HEK293 (cell line): Measurements from ENCODE around the gene SYNJ2.
A peak's percentile ranks its signal among the peaks of the same experiment; 100 is the strongest.

Experiments used
- CTCF ChIA-PET: fragments of 350-600 bp; formaldehyde crosslinking; extraction: SDS; loops from one replicate; lab custom pipeline; 2021; ENCODE audit warnings: antibody characterized with exemption; lab: Yijun Ruan, JAX
- POLR2A ChIA-PET: fragments of 300-600 bp; formaldehyde crosslinking; extraction: SDS; loops from one replicate; lab custom pipeline; 2020; ENCODE audit warnings: antibody characterized with exemption, inconsistent platforms; lab: Yijun Ruan, JAX
- H3K27ac ChIP-seq: fragments of 200-500 bp; sonication (Bioruptor generic); 2 replicates; pipeline ENCODE4 v1.5.1; 2014; ENCODE audit warnings: low read depth, low read length, control low read depth, inconsistent platforms; ENCODE audit errors: extremely low read depth
- H3K36me3 ChIP-seq, 2 experiments: fragments of 200-500 bp in 1 of 2; sonication (Bioruptor generic) in 1 of 2; 1 replicate in 1 of 2; 2 replicates in 1 of 2; pipeline ENCODE4 v1.5.1; 2014 to 2017; ENCODE audit warnings: inconsistent platforms in 2 of 2, low read length in 2 of 2; ENCODE audit not compliant: control insufficient read depth in 2 of 2, insufficient read depth in 1 of 2
- H3K4me1 ChIP-seq: fragments of 200-500 bp; sonication (Bioruptor generic); 2 replicates; pipeline ENCODE4 v1.5.1; 2014; ENCODE audit warnings: mild to moderate bottlenecking, low read length, inconsistent platforms; ENCODE audit not compliant: control insufficient read depth, insufficient read depth
- H3K4me3 ChIP-seq: 2 replicates; pipeline ENCODE4 v1.5.1; 2011; ENCODE audit warnings: low read depth, mild to moderate bottlenecking, control low read depth, low read length, moderate library complexity
- H3K9me3 ChIP-seq: fragments of 200-500 bp; sonication (Bioruptor generic); 2 replicates; pipeline ENCODE4 v1.5.1; 2014; ENCODE audit warnings: low read depth, low read length, inconsistent platforms; ENCODE audit not compliant: control insufficient read depth, insufficient read depth
- BCL11B ChIP-seq: fragments of 450-650 bp; formaldehyde crosslinking; IDR thresholded peaks from 2 replicates; pipeline ENCODE4 v1.5.1; 2016; ENCODE audit warnings: low read depth, missing biosample characterization, missing genetic modification characterization
- SCRT1 ChIP-seq: fragments of 450-650 bp; formaldehyde crosslinking; IDR thresholded peaks from 2 replicates; pipeline ENCODE4 v1.5.1; 2016; ENCODE audit warnings: missing biosample characterization, missing genetic modification characterization, borderline replicate concordance
- SCRT2 ChIP-seq: fragments of 450-650 bp; formaldehyde crosslinking; IDR thresholded peaks from 2 replicates; pipeline ENCODE4 v1.5.1; 2016; ENCODE audit warnings: missing biosample characterization, missing genetic modification characterization
- ZBTB17 ChIP-seq: fragments of 450-650 bp; formaldehyde crosslinking; IDR thresholded peaks from 2 replicates; pipeline ENCODE4 v1.5.1; 2016; ENCODE audit warnings: missing biosample characterization, missing genetic modification characterization
- ZFHX2 ChIP-seq: fragments of 450-650 bp; formaldehyde crosslinking; conservative IDR thresholded peaks from 2 replicates; pipeline ENCODE4 v1.5.1; 2016; ENCODE audit warnings: missing biosample characterization, missing genetic modification characterization
- ZIC2 ChIP-seq: fragments of 450-650 bp; formaldehyde crosslinking; IDR thresholded peaks from 2 replicates; pipeline ENCODE4 v1.5.1; 2016; ENCODE audit warnings: missing biosample characterization, missing genetic modification characterization
- ZNF114 ChIP-seq: fragments of 450-650 bp; formaldehyde crosslinking; IDR thresholded peaks from 2 replicates; pipeline ENCODE4 v1.5.0; 2017; ENCODE audit warnings: missing biosample characterization, missing genetic modification characterization
- ZNF184 ChIP-seq: fragments of 450-650 bp; IDR thresholded peaks from 2 replicates; pipeline ENCODE4 v1.5.1; 2018; ENCODE audit warnings: missing biosample characterization, mild to moderate bottlenecking, missing genetic modification characterization
- ZNF274 ChIP-seq, 2 experiments: fragments of 200-500 bp in 1 of 2; fragments of 450-650 bp in 1 of 2; sonication (Bioruptor generic) in 1 of 2; formaldehyde crosslinking in 1 of 2; IDR thresholded peaks; 2 replicates each; pipeline versions ENCODE4 v1.5.1 to v1.6.1; 2014 to 2016; ENCODE audit warnings: borderline replicate concordance in 1 of 2, inconsistent platforms in 1 of 2, low read length in 1 of 2, missing biosample characterization in 1 of 2, missing genetic modification characterization in 1 of 2
- ZNF341 ChIP-seq: fragments of 450-650 bp; formaldehyde crosslinking; IDR thresholded peaks from 2 replicates; pipeline ENCODE4; 2016; ENCODE audit warnings: low read depth, missing biosample characterization, missing genetic modification characterization
- ZNF623 ChIP-seq: fragments of 450-650 bp; formaldehyde crosslinking; IDR thresholded peaks from 2 replicates; pipeline ENCODE4 v1.5.1; 2016; ENCODE audit warnings: missing biosample characterization, missing genetic modification characterization
- ZNF658 ChIP-seq: fragments of 450-650 bp; formaldehyde crosslinking; IDR thresholded peaks from 2 replicates; pipeline ENCODE4; 2016; ENCODE audit warnings: missing biosample characterization, missing genetic modification characterization
- TF ChIP-seq, protein P1 (sequence below): fragments of 450-650 bp; formaldehyde crosslinking; IDR thresholded peaks from 2 replicates; pipeline ENCODE4 v1.5.1; 2016; ENCODE audit warnings: missing biosample characterization, missing genetic modification characterization, borderline replicate concordance
- TF ChIP-seq, protein P2 (sequence below): fragments of 450-650 bp; formaldehyde crosslinking; IDR thresholded peaks from 2 replicates; pipeline ENCODE4 v1.5.1; 2016; ENCODE audit warnings: missing biosample characterization, missing genetic modification characterization
- TF ChIP-seq, protein P3 (sequence below): fragments of 450-650 bp; formaldehyde crosslinking; IDR thresholded peaks from 2 replicates; pipeline ENCODE4 v1.5.1; 2016; ENCODE audit warnings: missing biosample characterization, missing genetic modification characterization, borderline replicate concordance
- TF ChIP-seq, protein P4 (sequence below): fragments of 450-650 bp; formaldehyde crosslinking; IDR thresholded peaks from 2 replicates; pipeline ENCODE4 v1.5.1; 2016; ENCODE audit warnings: missing biosample characterization, missing genetic modification characterization

The SYNJ2 gene

DNA sequence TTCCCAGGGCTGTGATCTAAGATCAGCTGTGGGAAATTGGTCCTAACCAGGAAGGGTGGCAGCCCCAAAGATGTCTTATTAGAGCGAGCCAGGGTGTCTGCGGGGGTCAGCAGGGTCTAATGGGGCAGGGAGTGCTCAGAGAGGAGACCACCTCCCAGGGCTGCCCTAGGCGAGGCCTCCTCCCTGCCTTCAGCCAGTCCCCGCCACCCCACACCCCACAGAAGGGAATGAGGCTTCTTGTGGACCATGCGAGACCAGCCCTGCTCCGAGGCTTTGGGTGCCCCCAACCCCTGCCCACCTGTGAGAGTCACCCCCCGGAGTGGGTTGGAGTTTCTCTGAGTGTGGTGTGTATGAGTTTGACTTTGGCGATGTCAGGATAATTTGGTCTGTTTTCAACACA, 37.8 kb downstream of the SYNJ2 start (continued):
- no peak for TF ChIP-seq ZNF184 (tag by site-specific recombination)

DNA sequence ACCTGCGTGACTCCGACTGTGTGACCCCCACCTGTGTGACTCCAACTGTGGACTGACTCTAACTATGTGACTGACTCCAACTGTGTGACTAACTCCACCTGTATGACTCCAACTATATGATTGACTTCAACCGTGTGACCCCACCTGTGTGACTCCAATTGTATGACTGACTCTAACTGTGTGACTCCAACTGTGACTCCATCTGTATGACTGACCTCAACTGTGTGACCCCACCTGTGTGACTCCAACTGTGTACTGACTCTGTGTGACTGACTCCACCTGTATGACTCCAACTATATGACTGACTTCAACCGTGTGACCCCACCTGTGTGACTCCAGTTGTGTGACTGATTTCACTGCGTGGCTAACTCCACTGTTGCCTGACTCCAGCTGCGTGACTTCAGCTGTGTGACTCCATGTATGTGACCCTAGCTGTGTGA, 38.6 kb downstream of the SYNJ2 start:
- CTCF ChIA-PET = no interaction called here
- TF ChIP-seq, protein P1, sequence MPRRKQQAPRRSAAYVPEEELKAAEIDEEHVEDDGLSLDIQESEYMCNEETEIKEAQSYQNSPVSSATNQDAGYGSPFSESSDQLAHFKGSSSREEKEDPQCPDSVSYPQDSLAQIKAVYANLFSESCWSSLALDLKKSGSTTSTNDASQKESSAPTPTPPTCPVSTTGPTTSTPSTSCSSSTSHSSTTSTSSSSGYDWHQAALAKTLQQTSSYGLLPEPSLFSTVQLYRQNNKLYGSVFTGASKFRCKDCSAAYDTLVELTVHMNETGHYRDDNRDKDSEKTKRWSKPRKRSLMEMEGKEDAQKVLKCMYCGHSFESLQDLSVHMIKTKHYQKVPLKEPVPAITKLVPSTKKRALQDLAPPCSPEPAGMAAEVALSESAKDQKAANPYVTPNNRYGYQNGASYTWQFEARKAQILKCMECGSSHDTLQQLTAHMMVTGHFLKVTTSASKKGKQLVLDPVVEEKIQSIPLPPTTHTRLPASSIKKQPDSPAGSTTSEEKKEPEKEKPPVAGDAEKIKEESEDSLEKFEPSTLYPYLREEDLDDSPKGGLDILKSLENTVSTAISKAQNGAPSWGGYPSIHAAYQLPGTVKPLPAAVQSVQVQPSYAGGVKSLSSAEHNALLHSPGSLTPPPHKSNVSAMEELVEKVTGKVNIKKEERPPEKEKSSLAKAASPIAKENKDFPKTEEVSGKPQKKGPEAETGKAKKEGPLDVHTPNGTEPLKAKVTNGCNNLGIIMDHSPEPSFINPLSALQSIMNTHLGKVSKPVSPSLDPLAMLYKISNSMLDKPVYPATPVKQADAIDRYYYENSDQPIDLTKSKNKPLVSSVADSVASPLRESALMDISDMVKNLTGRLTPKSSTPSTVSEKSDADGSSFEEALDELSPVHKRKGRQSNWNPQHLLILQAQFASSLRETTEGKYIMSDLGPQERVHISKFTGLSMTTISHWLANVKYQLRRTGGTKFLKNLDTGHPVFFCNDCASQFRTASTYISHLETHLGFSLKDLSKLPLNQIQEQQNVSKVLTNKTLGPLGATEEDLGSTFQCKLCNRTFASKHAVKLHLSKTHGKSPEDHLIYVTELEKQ (tag by site-specific recombination) = no peak
- TF ChIP-seq ZIC2 (tag by site-specific recombination) (peak; percentile 93), ZFHX2 (no peak), BCL11B (tag by site-specific recombination) (no peak), SCRT2 (tag by site-specific recombination) (peak; percentile 82), ZBTB17 (tag by site-specific recombination) (no peak), ZNF114 (tag by site-specific recombination) (no peak), ZNF623 (tag by site-specific recombination) (no peak), ZNF274 (IDR thresholded peaks at IDR 0.05; ENCODE audit: low read length) (no peak), ZNF274 (tag by site-specific recombination; IDR thresholded peaks at IDR 0.05; ENCODE audit: borderline replicate concordance) (no peak), SCRT1 (tag by site-specific recombination) (0 out of 2 replicates have a peak, but pooled peaks have one; percentile 68), ZNF658 (tag by site-specific recombination) (no peak), ZNF341 (tag by site-specific recombination) (no peak)
- TF ChIP-seq, protein P2, sequence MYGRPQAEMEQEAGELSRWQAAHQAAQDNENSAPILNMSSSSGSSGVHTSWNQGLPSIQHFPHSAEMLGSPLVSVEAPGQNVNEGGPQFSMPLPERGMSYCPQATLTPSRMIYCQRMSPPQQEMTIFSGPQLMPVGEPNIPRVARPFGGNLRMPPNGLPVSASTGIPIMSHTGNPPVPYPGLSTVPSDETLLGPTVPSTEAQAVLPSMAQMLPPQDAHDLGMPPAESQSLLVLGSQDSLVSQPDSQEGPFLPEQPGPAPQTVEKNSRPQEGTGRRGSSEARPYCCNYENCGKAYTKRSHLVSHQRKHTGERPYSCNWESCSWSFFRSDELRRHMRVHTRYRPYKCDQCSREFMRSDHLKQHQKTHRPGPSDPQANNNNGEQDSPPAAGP = peak; percentile 50; the same call in 1 of the 2 replicates
- TF ChIP-seq, protein P3, sequence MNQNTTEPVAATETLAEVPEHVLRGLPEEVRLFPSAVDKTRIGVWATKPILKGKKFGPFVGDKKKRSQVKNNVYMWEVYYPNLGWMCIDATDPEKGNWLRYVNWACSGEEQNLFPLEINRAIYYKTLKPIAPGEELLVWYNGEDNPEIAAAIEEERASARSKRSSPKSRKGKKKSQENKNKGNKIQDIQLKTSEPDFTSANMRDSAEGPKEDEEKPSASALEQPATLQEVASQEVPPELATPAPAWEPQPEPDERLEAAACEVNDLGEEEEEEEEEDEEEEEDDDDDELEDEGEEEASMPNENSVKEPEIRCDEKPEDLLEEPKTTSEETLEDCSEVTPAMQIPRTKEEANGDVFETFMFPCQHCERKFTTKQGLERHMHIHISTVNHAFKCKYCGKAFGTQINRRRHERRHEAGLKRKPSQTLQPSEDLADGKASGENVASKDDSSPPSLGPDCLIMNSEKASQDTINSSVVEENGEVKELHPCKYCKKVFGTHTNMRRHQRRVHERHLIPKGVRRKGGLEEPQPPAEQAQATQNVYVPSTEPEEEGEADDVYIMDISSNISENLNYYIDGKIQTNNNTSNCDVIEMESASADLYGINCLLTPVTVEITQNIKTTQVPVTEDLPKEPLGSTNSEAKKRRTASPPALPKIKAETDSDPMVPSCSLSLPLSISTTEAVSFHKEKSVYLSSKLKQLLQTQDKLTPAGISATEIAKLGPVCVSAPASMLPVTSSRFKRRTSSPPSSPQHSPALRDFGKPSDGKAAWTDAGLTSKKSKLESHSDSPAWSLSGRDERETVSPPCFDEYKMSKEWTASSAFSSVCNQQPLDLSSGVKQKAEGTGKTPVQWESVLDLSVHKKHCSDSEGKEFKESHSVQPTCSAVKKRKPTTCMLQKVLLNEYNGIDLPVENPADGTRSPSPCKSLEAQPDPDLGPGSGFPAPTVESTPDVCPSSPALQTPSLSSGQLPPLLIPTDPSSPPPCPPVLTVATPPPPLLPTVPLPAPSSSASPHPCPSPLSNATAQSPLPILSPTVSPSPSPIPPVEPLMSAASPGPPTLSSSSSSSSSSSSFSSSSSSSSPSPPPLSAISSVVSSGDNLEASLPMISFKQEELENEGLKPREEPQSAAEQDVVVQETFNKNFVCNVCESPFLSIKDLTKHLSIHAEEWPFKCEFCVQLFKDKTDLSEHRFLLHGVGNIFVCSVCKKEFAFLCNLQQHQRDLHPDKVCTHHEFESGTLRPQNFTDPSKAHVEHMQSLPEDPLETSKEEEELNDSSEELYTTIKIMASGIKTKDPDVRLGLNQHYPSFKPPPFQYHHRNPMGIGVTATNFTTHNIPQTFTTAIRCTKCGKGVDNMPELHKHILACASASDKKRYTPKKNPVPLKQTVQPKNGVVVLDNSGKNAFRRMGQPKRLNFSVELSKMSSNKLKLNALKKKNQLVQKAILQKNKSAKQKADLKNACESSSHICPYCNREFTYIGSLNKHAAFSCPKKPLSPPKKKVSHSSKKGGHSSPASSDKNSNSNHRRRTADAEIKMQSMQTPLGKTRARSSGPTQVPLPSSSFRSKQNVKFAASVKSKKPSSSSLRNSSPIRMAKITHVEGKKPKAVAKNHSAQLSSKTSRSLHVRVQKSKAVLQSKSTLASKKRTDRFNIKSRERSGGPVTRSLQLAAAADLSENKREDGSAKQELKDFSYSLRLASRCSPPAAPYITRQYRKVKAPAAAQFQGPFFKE (tag by site-specific recombination) = no peak
- TF ChIP-seq, protein P4, sequence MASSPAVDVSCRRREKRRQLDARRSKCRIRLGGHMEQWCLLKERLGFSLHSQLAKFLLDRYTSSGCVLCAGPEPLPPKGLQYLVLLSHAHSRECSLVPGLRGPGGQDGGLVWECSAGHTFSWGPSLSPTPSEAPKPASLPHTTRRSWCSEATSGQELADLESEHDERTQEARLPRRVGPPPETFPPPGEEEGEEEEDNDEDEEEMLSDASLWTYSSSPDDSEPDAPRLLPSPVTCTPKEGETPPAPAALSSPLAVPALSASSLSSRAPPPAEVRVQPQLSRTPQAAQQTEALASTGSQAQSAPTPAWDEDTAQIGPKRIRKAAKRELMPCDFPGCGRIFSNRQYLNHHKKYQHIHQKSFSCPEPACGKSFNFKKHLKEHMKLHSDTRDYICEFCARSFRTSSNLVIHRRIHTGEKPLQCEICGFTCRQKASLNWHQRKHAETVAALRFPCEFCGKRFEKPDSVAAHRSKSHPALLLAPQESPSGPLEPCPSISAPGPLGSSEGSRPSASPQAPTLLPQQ (tag by site-specific recombination) = no peak
- TF ChIP-seq, all 188 proteins: peak for 4
- 0 out of 2 replicates have a peak, but pooled peaks cover 2% of the 10 kb centered on the region for H3K4me1 ChIP-seq
- H3K27ac ChIP-seq = no peak overlapping the region
- H3K36me3 ChIP-seq = peaks cover 0 to 23% of the 10 kb centered on the region in 2 experiments; a peak in 1 of 3 replicates
- POLR2A ChIA-PET = no interaction called here
- no peaks in the 10 kb centered on the region for H3K9me3 ChIP-seq
- no peak overlapping the region for H3K4me3 ChIP-seq
